Tibial nerve (tissue), 4 donors: ENCODE measurements around the gene CCL22. TPM values are rescaled to one million over a fixed set of nuclear protein-coding genes. Genes with fewer than 3 reads are reported as not detected.

Experiments used
- DNase-seq, 2 donors: peaks; one replicate each; pipeline ENCODE4 v3.0.0-alpha.2; 2019; ENCODE audit warnings: low spot score in 2 of 2
- H3K27ac ChIP-seq, 4 donors: fragments of 200-600 bp; sonication (generic) in 3 of 4; one replicate each; pipeline ENCODE4 v1.5.1; 2017 to 2019; ENCODE audit warnings: mild to moderate bottlenecking in 1 of 4
- H3K27me3 ChIP-seq, 2 donors: fragments of 200-600 bp; sonication (generic) in 1 of 2; one replicate each; pipeline versions ENCODE4 v1.5.1 to v1.6.0; 2017 to 2019
- H3K36me3 ChIP-seq, 3 donors: fragments of 200-600 bp; sonication (generic); one replicate each; pipeline ENCODE4 v1.5.1; 2018 to 2019
- H3K4me1 ChIP-seq, 4 donors: fragments of 200-600 bp; sonication (generic) in 3 of 4; one replicate each; pipeline ENCODE4 v1.5.1; 2017 to 2019
- H3K4me3 ChIP-seq, 4 donors: fragments of 200-600 bp; sonication (generic) in 3 of 4; one replicate each; pipeline ENCODE4 v1.5.1; 2017 to 2019; ENCODE audit warnings: mild to moderate bottlenecking in 1 of 4, moderate library complexity in 1 of 4
- H3K9me3 ChIP-seq, 4 donors: fragments of 200-600 bp; sonication (generic) in 3 of 4; one replicate each; pipeline ENCODE4 v1.5.1; 2017 to 2019
- CTCF ChIP-seq, 5 experiments: fragments of 200-600 bp in 3 of 5; fragments of 450-650 bp in 2 of 5; sonication (generic) in 3 of 5; IDR thresholded peaks; one replicate each; pipeline ENCODE4 v1.5.1; 2016 to 2019; ENCODE audit warnings: antibody characterized with exemption in 5 of 5, mild to moderate bottlenecking in 3 of 5, moderate library complexity in 2 of 5
- EP300 ChIP-seq, 2 donors: sonication (generic); formaldehyde crosslinking; IDR thresholded peaks; one replicate each; pipeline ENCODE4 v1.6.1; 2017; ENCODE audit warnings: antibody characterized with exemption in 2 of 2, mild to moderate bottlenecking in 1 of 2
- POLR2A ChIP-seq, 2 donors: fragments of 450-650 bp; IDR thresholded peaks; one replicate each; pipeline ENCODE4 v1.6.1; 2017; ENCODE audit warnings: antibody characterized with exemption in 2 of 2, mild to moderate bottlenecking in 2 of 2, moderate library complexity in 2 of 2
- WGBS, 2 donors: methylation state at CpG; one replicate each; pipeline ENCODE4 v1.1.5; 2018; 5-methylcytosine and 5-hydroxymethylcytosine counted together
- total RNA-seq, 4 donors: library from RNA; depleted of rRNA; stranded (reverse); fragments of >200 nt; gene quantifications; one replicate each; pipeline ENCODE4 v1.1.0, GENCODE V29; 2016

The CCL22 gene
- total RNA-seq, 4 donors from 2014 or later = not detected

GRCh38 chr16:57316390-57317017 lies 42.1 kb upstream of the CCL22 start:
- H3K4me3 ChIP-seq = no peak overlapping the region
- no peaks in the 10 kb centered on the region for H3K36me3 ChIP-seq
- H3K4me1 ChIP-seq = peaks cover 0 to 21% (median 0%) of the 10 kb centered on the region in 4 donors
- no peaks in the 10 kb centered on the region for H3K9me3 ChIP-seq
- TF ChIP-seq POLR2A (IDR thresholded peaks at IDR 0.05) (no peak), CTCF (IDR thresholded peaks at IDR 0.05) (no peak), EP300 (IDR thresholded peaks at IDR 0.05) (peak in 1 of 2 donors; percentile 75)
- no peaks in the 10 kb centered on the region for H3K27me3 ChIP-seq
- peak overlapping the region in 2 of 4 donors; percentile 62 for H3K27ac ChIP-seq
- 63 to 80% methylated on average over 3 of the region's 3 CpGs for WGBS, 2 donors
- peak in 1 of 2 donors; percentile 37 for DNase-seq

GRCh38 chr16:57318240-57318970 lies 40.2 kb upstream of the CCL22 start:
- peaks cover 0 to 21% (median 0%) of the 10 kb centered on the region in 4 donors for H3K4me1 ChIP-seq
- DNase-seq = no peak
- H3K4me3 ChIP-seq = no peak overlapping the region
- no peak overlapping the region for H3K27ac ChIP-seq
- WGBS, 2 donors = 53 to 57% methylated on average over 13 of the region's 13 CpGs
- no peaks in the 10 kb centered on the region for H3K9me3 ChIP-seq
- no peaks in the 10 kb centered on the region for H3K27me3 ChIP-seq
- TF ChIP-seq EP300 (IDR thresholded peaks at IDR 0.05) = no peak
- TF ChIP-seq CTCF (IDR thresholded peaks at IDR 0.05) = no peak
- no peak for TF ChIP-seq POLR2A (IDR thresholded peaks at IDR 0.05)
- H3K36me3 ChIP-seq = no peaks in the 10 kb centered on the region

- H3K9me3 ChIP-seq = peaks cover 0 to 1% (median 0%) of the 10 kb centered on the region in 4 donors
- H3K27me3 ChIP-seq = no peaks in the 10 kb centered on the region
- no peaks in the 10 kb centered on the region for H3K36me3 ChIP-seq
- WGBS, 2 donors = 67 to 75% methylated on average over 2 of the region's 2 CpGs
- no peak overlapping the region for H3K4me3 ChIP-seq
- no peak for DNase-seq
- TF ChIP-seq POLR2A (IDR thresholded peaks at IDR 0.05) = no peak
- no peak for TF ChIP-seq CTCF (IDR thresholded peaks at IDR 0.05)
- TF ChIP-seq EP300 (IDR thresholded peaks at IDR 0.05) = no peak
- H3K4me1 ChIP-seq = peaks cover 0 to 15% (median 0%) of the 10 kb centered on the region in 4 donors
- no peak overlapping the region for H3K27ac ChIP-seq
These were observed 38.9 kb upstream of the CCL22 start for GRCh38 chr16:57319646-57320045.

- H3K9me3 ChIP-seq = peaks cover 0 to 11% (median 2%) of the 10 kb centered on the region in 4 donors
- DNase-seq = no peak
- no peaks in the 10 kb centered on the region for H3K36me3 ChIP-seq
- H3K4me1 ChIP-seq = no peaks in the 10 kb centered on the region
- 65 to 70% methylated on average over 2 of the region's 2 CpGs for WGBS, 2 donors
- no peak overlapping the region for H3K27ac ChIP-seq
- H3K4me3 ChIP-seq = no peak overlapping the region
- H3K27me3 ChIP-seq = no peaks in the 10 kb centered on the region
- TF ChIP-seq POLR2A (IDR thresholded peaks at IDR 0.05) (no peak), EP300 (IDR thresholded peaks at IDR 0.05) (peak in 1 of 2 donors; percentile 30), CTCF (IDR thresholded peaks at IDR 0.05) (no peak)
These were observed 33.8 kb upstream of the CCL22 start for GRCh38 chr16:57324749-57325148.

GRCh38 chr16:57325458-57325857 lies 33.1 kb upstream of the CCL22 start:
- Histone ChIP-seq H3K27me3 (no peaks in the 10 kb centered on the region), H3K36me3 (no peaks in the 10 kb centered on the region), H3K4me1 (no peaks in the 10 kb centered on the region), H3K4me3 (no peak overlapping the region), H3K9me3 (peaks cover 0 to 11% (median 2%) of the 10 kb centered on the region in 4 donors), H3K27ac (no peak overlapping the region)
- no peak for TF ChIP-seq POLR2A (IDR thresholded peaks at IDR 0.05)
- 45 to 48% methylated on average over 1 of the region's 1 CpG for WGBS, 2 donors
- no peak for DNase-seq
